DLD1 (cell line): ENCODE results near the gene DISC1.
"Not testable (repeated sequence)": the region's sequence is repeated elsewhere in the genome, so short reads cannot be mapped to it uniquely, and the experiment has no call there.

Source experiments
- in situ Hi-C: cut with HindIII; loops from 2 replicates; pipeline ENCODE4 v1.10.0; 2017; ENCODE audit warnings: low sequenced_read_pairs

Gene DISC1

DNA sequence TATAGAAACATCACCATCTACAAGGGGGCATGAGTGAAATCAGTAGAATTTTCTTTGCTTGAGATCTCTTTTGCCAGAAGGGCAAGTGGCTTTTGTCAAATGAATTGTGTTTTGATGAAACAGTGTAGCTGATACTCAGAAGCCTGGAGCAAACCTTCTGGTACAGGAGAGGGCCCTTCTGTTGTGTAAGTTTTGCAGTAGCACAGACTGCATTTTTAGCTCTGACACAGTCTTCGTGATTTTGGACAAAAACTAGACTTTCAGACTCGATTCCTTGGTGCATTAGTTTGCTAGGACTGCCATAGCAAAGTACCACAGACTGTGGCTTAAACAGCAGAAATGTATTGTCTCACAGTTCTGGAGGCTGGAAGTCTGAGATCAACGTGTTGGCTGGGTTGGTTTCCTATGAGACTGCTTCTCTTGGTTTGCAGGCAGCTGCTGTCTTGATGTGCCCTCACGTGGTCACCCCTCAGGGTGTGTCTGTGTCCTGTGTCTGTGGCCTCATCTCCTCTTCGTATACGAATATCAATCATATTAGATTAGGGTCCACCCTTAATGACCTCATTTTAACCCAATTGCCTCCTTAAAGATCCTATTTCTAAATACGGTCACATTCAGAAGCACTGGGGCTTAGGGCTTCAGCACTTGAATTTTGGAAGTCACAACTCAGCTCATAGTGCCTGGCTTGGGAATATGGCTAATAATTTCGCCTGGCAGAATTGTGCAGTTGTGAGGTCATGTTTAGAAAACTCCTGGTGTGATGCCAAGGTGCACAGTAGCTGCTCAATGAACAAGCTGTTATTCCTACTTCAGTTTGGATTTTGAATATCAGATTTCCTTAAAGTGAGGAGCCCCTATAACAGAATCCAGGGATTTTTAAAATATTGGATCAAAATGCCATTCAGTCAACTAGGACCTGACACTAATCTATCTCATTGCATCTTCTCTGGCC is 21.2 kb upstream of the DISC1 start:
- in situ Hi-C loops: no loop called here

DNA sequence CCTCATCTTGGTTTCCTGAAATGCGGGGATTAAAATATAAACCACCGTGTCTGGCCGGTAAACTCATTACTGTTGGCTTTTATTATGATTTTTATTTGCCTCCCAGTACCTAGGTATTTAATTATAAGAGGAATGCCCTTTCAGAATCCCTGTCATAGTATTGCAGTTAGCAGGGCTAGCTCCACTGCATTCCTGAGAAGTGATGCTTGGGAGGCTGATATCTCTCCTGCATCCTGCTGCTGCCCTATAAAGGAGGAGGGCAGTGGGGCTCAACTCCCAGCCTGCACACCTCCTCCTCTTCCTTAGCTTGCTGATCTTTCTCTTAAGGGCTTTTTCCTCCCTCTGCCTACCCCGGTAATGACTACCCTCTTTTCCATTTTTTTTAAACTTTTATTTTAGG is 19.9 kb upstream of the DISC1 start:
- in situ Hi-C loops: no loop called here

DNA sequence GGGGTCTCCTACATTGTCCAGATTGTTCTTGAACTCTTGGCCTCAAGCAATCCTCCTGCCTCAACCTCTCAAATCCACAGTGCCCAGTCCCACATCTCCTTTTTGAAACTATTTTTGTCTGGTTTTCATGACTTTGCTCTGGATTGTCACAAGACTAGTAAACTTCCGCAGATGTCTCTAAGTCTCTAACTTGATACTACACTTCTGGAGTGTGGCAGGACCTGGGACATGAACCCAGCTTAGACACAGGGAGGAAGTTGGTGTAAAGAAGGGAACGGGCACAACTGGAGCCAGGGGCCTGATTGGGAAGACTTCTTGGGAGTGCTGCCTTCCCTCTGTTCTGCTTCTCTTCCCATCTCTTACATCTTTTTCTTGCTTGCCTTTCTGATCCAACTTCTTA is 16.2 kb upstream of the DISC1 start:
- in situ Hi-C loops: no loop called here

DNA sequence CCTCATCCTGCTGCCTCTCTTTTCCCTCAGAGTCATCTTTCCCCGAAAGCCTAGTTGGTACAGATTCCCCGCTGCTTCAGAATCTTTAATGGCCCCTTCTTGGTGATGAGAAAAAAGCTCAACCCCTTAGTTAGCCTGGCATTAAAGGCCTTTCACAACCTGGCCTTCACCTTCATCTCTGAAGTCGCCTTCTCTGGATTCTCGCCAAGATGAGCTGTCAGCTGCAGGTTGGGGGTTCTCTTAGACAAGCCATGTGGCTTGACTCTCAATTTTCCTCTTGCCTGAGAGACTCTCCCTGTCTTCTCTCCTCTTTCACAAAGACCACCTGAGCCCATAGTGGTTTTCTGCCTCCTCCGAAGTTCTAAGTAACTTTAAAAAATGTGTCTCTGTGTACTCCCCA is 15.5 kb upstream of the DISC1 start:
- in situ Hi-C loops: no loop called here

DNA sequence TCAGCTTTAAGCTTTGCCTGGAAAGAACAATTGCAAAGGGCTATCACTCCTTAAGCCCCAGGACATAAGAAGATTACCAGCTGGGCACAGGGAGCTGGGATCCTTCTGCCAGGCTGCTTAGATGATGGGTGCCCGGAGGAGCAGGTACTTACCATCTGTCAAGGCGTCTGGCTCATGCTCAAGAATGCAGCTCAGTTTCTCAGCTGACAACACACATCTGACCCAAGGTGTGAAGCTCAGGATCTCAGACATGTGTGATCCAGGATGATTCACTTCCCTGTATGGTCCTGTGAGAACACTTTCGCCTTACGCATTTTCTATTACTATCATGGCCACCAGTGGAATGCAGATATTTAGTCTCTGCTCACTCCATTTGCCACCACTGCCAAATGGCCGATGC is 14.7 kb upstream of the DISC1 start:
- in situ Hi-C loops: no loop called here

DNA sequence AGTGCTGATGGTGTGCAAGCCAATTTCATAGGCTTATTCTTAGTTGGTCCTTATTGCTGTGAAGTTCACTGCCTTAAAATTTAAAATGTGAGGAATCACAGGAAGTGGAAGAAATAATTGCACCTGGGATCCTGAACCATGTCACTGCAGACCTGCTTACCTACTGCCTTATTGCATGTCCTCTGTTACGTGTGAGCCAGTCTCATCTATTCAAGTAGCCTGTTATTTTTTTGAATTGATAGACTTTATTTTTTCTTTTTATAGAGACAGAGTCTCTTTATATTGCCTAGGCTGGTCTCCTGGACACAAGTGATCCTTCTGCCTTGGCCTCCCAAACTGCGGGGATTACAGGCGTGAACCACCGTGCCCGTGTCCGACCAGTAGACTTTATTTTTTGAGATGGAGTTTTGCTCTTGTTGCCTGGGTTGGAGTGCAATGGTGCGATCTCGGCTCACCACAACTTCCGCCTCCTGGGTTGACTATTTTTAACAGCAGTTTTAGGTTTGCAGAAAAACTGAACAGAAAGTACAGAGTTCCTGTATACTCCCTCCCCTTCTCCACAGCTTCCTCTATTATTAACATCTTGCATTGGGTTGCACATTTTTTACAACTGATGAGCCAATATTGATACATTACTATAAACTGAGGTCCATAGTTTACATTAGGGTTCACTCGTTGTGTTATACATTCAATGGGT is 14.0 kb upstream of the DISC1 start:
- in situ Hi-C loops: no loop called here

DNA sequence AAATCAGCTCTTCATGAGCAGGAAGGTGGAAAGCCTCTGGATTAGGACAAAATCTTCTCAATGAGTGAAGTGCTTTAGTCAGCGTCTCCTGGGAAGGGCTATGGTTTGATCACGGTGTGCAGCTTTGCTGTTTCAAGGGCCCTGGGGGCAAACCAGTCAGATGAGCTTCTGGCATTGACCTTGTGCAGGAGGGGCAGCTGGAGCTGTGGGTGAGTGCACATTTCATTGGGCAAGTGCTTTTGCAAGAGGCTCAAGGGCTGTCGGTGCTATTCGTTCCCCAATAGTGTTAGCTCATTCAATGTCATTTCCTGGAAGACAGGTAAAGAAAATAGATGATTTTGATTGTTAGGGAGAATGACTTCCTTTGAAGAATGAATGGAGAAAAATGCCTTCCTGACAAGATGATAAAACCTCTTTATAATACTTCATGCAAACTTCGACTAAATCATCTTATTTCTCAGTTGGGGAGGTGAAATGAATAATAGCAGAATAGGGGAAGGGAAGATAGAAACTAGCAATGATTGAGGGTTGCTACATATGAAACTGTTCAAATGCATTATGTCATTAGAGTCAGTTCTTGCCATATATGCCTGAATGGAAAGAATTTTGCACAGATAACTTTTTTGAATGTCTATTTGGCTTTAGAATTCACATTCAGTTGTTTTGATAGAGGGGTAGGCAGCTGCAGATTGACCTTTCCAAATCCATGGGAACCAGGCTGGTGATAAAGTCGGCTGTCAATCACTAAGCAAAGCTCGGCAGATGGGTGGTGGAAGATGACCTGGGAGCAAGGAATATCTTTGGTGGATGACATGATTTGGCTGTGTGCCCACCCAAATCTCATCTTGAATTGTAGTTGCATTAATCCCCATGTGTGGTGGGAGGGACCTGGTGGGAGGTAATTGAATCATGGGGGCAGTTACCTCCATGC is 12.9 kb upstream of the DISC1 start:
- in situ Hi-C loops: no loop called here

DNA sequence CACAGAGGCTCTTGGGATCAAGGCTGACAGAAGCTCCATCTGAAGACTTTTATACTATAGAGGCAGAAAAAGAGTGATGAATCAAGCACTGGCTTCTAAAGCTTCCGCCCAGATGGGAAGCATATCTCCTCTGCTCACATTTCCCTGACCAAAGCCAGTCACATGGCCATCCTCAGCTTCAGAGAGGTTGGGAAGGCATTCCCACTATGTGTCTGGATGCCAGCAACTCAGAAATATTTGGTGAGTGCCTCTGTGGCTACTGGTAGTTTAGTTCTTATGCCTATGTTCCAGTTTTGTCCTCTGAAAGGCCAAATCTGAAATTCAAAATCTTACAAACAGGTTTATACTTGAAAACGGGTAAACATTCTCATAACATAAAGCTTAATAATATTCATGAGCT is 9.9 kb upstream of the DISC1 start:
- in situ Hi-C loops: no loop called here

DNA sequence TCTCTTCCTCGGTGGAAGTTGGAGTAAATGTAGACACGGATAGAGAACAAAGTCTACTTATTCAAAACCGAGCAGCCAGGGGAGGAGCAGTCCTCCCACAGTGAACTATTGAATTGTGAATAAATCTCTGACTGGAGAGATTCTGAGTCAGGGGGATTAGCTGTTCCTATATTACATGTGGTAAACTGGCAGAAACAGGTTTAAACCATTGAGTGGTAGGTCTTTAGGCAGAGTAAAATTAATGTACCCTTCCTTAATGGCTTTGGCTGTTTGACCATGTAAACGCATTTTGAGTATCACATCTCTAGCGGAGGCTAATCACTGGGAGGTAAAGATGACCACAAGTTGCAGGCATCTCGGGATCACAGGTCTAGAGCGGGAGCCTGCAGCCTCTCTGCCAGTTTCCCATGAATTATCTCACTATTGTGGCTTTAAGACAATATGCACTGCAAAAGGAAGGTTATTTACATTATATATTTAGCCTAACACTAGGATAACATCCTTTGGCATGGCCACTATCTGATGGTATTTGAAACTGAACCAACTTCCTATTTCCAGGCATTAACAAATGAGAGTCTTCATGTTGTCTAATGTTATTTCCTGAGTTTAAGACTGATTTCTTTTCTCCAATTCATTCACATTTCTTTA is 7.9 kb upstream of the DISC1 start:
- in situ Hi-C loops: no loop called here

DNA sequence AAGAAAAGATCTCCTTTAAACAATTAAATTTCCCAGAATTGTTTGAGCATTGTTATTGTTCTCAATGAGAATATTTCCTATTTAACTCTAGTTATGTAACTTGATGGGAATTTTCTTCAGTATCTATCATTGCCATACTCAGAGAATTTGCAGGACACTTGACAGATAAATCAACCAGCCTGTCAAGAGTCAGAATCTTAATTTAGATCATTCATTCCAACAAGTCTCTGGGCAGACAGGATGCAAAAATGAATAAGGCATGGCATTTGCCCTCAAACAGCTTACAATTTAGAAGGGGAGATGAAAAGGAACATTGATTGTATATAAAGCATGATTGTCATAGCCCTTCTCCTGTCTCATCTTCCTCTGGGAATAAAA is 7.3 kb upstream of the DISC1 start:
- in situ Hi-C loops: no loop called here

DNA sequence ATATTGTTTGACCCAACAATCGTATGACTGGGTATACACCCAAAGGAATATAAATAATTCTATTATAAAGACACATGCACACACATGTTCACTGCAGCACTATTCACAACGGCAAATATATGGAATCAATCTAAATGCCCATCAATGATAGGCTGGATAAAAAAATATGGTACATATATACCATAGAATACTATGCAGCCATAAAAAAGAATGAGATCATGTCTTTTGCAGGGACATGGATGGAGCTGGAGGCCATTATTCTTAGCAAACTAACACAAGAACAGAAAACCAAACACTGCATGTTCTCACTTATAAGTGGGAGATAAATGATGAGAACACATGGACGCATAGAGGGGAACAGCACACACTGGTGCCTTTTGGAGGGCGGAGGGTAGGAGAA is 1.5 kb upstream of the DISC1 start:
- in situ Hi-C loops: not testable (repeated sequence)

DNA sequence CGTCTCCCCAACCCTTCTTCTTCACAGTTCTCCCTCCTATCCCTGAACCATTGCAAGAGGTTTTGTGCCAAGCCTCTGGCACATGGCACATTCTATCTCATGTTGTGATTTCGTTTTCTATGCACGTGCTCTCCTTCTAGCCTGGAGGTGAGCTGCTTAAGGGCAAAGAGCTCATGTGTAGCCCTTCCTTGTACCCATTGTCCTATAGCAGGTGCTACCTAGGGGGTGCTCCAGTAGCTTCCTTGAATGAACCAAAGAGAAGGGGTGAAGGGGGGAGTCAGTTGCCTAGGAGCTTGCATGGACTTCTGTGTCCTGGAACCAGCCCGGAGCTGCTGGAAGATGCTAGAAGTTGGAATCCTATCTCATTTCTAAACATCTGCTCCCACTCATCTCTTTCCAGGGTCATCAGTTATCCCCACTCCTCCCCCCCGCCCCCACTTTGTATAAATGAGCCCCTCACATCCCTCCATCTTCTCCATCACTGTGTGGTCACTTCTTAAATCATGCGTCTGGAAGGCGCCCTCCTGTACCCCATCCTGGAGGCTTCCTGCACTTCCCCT is 535 bp upstream of the DISC1 start:
- in situ Hi-C loops: no loop called here

DNA sequence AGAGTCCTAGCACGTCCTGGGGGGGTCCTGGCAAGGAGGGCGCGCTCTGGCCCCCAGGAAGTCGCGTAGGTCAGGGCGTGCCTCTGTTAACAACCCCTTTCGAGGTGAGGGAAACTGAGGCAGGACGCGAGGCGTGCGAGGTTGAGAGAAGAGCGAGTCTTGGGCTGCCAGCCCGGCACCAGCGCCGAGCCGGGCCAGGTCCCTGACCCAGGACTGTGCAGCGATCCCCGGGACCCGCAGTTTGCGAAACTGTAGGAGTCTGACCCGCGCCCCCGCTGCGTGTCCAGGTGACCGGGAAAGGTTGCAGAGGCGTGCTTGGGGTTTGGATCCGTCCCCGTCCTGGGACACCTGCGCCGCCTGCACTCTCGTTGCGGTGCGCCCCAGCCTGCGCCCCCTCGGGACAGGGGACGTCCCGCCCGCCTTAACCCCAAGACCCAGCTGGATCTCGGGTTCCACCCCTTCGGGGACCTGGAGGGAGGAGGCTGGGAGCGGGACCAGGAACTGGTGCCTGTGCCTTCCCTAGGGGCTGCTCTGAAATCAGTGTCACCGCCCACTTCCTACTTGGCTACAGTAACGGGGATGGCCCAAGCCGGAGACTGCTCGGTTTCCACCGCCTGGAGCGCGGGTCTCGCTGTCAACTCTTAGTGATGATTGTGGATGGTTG is 493 bp downstream of the DISC1 start:
- in situ Hi-C loops: no loop called here

DNA sequence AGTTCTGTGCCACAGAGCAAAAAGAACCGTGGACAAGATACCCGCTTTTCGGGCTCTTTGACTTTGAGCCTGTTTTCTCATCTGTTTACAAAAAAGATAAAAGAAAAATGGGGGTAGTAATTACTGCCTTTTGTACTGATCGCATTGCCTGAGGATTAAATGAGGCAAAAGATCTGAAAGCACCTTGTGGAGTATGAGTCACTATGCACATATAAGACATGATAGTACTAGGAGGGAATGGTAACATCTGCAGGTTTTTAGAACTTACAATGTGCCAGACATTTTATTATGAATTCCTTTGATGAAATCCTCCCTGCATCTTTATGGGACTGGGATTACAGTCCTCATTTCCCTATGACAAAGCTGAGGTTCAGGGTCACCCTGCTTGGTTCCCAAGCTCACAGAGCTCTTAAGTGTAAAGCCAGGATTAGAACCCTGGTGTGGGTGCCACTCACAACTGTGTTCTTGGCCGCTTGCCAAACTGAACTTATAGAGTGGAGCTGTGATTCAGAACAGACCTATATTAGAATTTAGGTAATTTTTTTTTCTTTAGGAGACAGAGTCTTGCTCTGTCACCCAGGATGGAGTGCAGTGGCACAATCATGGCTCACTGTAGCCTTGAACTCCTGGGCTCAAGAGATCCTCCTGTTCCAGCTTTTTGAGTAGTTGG is 1.8 kb downstream of the DISC1 start:
- in situ Hi-C loops: no loop called here

DNA sequence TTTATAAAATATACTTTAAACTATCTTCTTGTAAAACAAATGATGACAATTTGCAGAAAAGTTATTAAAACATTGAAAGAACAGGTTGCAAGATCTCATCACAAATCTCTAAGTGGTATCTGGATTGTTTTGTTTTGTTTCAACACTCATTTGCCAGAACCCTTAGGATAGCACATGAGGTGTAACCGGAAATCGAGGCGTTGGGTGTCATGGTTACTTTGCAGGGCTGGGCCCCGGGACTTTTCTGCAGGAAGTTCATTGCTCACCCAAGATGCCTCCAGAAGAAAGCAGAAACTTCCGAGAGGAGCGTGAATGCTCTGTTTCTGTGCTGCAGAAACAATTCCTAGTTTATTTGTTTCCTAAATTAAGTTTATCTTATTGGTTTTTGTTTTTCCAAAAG is 2.5 kb downstream of the DISC1 start:
- in situ Hi-C loops: no loop called here

DNA sequence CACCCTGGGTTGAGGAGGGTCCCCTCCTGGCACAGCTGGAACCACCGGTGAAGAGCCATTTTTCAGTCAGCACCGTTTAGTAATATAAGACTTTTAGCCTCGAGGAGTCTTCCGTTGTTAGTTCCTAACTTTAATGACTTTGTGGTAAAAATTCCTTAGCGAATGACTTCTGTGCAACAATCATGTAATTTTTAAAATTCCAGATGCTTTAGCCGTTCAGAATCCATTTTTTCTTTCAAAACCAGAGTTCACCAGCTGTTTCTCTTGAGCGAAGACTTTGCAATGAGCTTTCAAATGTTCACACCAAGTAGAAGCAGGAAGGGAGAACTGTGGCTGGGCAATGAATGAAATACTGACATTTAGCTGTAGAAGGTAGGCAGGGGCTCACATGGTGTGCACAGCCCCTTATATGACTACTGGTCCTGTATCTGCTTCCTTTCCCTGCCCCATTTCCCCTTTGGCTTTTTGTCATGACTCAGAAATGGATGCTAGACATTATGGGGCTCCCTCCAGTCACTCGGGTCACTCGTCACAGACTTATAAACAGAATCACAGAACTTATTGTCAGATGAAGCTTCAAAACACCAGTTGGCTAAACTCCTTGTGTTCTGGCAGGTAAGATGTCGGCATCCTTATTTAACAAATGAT is 4.1 kb downstream of the DISC1 start:
- in situ Hi-C loops: no loop called here

DNA sequence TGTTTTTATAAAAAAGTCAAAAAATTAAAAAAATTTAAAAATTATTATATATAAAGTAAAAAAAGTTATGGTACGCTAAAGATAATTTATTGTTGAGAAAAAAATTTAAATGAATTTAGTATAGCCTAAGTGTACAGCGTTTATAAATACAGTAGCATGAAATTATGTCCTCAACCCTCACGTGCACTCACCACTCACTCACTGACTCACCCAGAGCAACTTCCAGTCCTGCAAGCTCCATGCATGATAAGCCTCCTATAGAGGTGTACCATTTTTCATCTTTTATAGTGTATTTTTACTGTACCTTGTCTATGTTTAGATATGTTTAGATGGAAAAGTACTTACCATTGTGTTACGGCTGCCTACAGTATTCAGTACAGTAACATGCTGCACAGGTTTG is 5.1 kb downstream of the DISC1 start:
- in situ Hi-C loops: no loop called here

DNA sequence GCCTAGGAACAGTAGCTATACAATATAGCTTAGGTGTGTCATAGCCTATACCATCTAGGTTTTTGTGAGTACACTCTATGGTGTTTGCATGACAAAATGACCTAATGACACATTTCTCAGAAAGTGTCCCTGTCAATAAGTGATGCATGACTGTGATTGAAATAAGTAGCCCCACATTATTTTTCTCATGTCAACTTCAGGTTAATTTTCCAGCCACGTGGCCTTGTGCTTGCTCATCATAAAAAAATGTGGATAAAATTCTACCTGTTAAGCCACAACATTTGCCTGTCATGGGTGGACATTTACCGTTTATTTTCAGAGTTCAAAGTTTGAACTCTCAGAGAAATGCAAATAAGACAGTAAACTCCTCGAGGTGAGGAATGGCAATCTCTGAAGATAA is 5.5 kb downstream of the DISC1 start:
- in situ Hi-C loops: no loop called here
